Left renal cortex interstitium (tissue), 4 donors: ENCODE measurements around the gene BSG. TPM values are rescaled to one million over a fixed set of nuclear protein-coding genes. Genes with fewer than 3 reads are reported as not detected.
"Not testable (repeated sequence)": the region's sequence is repeated elsewhere in the genome, so short reads cannot be mapped to it uniquely, and the experiment has no call there.

Source experiments
- DNase-seq, 4 donors: peaks; one replicate each; pipeline ENCODE4 v3.0.0-alpha.2; 2013; ENCODE audit warnings: low read depth in 4 of 4, low spot score in 2 of 4, missing footprints in 1 of 4
- polyA plus RNA-seq, 4 donors: library from polyadenylated mRNA; unstranded; fragments of 120-200 nt; gene quantifications; one replicate each; pipeline ENCODE4 v1.2.1, GENCODE V29; 2013; ENCODE audit not compliant: insufficient read length in 4 of 4

Gene BSG
- polyA plus RNA-seq, 4 donors = 392 to 568 (median 507) TPM

DNA sequence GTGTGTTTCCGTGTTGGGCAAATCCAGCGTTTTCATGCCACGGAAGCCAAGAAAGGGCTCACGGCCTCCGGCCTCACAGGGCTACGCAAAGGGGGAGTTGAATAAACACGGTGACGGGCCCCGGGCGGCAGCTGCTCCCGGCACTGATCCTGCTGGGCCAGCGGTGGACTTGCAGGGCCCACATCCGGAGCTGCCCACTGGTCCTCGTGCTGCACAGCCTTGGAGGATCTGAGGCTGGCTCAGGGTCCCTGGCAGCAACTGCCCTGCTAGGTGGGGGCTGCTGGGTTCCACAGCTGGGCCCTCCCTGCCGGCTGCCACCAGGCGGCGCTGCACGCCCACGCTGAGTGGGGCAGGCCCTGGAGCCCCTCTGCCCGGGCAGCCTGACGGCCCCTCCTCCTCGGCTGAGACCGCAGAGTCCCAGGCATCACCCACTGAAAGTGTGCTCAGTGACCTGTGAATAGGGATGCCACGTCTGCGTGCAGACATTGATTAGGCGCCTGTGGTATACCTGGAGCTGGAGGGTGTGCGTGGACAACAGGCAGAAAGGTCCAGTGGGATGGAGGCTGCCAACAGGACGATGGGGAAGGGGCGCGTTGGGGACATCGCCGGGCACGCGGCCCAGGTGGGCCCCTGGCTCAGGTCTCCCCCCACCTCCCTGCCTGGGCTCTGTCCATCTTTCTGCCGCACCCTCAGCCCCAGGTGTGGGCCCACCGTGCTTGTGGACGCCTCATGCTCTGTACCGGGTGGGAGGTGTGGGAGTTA lies 12.0 kb downstream of the BSG start:
- no peak for DNase-seq

DNA sequence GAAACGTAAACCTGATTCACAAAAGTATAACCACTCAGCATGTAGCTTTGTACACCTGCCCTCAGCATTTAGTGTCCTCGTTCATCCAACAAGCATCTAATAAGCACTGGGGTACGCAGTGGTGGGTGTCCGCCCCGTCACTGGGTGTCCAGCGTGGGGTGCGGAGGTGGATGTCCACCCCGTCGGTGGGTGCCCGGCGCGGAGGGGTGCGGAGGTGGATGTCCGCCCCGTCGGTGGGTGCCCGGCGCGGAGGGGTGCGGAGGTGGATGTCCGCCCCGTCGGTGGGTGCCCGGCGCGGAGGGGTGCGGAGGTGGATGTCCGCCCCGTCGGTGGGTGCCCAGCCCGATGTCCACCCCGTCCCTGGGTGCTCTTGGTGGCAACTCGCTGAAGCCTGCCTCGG lies 12.8 kb downstream of the BSG start:
- DNase-seq = not testable (repeated sequence)

DNA sequence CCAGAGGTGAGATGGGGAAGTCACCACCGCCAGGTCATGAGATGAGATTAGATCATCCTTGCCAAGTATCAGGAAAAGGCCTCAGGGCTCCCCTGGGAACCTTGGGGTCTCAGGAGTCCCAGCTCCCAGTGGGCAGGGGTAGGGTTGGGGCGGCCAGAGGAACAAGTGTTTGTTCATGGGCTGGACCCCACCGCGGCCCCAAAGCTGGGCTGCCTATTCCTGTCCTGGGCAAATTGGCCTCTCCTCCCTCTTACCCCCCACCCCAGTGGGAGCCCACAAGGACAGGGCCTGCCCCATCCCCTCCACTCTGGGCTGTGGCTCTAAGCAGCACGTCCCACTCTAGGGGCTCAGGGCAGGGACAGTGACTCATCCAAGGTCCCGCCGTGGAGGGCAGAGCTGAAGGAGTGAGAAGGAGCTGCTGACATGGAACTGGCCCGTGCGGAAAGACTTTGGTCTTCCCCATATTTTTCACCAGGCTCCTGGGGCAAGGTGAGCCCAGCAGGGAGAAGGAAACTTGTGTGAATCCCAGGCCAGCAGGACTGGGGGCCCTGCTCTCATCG lies 13.2 kb downstream of the BSG start:
- DNase-seq = no peak

DNA sequence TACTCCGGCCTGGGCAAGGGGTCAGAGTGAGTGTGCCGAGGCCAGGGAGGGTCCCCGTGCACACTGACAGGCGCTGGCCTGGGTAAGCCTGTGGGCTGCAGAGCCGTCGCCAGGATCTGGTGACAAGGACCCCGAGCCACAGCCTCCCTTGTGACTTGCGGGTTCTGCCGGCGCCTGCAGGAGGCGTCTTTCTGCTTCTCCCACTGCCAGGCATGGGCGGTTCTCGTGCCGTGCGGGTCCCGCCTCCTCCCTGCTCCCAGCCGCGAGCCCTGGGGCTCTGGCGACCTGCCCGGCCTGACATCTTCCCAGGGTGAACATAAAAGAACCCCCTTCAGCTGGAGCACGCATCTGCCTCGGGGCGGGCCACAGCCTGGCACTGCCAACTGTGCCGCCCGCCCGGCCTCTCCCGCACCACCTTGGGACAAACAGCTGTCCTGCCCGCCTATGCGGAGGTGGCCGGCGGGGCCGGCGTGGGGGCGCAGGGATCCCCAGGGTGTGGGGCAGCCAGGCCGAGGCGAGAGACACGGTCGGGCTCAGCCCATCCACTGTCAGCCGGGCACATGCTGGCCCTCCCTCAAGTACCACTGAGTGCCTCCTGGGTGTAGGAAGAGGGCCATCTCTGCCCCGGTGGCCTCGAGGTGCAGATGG lies 15.8 kb downstream of the BSG start:
- no peak for DNase-seq

DNA sequence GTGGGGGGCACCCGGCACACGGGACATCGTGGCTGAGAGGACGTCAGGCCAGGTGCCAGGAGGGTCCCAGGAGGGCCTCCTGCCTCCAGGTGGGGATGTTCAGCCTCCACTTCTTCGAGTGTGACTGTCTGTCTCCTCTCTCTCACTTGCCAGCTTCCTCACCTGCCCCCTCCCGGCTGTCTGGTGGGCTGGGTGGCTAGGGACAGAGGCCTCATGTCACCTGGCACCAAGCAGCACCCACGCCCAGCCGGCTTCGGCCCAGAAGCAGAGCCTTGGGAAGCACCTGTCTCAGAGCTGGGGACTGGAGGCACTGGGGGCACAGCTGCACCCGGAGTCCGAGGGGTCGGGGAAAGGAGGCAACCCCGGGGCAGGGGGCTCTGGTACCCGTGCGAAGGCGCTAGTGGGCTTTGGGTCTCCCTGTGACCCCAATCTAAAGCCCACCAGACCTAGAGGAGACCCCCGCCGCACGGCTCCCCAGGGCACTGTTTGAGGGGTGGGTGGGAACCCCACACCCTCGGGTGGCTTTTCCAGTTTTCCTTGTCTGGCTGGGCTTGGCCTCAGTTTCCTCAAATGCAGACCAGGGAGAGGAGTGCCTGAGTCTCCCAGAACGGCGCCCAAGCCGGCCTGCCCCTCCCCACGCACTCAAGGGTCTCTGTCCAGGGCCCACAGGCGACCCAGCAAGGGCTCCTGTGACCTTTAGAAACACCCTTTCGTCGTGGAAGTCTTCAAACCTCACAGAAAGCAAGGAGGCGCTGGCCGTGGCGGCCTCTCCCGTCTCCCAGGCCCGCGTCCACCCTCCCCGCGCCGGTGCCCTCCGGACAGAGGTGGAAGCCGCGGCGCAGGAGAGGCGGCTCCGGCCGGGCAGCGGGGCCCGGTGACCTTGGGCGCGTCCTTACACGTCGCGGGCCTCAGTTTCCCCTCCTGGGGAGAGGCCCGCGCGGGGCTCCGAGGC lies 16.6 kb downstream of the BSG start:
- DNase-seq = no peak

DNA sequence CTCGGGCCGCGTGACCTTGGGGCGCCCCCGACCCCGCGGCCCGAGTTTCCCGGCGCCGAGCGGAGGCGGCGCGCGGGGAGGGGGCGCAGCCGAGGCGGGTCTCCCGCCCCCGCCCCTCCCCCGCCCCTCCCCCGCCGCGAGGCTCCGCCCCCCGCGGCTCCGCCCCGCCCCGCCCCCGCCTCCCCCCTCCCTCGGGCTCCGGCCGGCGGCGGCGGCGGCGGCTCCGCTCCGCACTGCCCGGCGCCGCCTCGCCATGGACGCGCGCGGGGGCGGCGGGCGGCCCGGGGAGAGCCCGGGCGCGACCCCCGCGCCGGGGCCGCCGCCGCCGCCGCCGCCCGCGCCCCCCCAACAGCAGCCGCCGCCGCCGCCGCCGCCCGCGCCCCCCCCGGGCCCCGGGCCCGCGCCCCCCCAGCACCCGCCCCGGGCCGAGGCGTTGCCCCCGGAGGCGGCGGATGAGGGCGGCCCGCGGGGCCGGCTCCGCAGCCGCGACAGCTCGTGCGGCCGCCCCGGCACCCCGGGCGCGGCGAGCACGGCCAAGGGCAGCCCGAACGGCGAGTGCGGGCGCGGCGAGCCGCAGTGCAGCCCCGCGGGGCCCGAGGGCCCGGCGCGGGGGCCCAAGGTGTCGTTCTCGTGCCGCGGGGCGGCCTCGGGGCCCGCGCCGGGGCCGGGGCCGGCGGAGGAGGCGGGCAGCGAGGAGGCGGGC lies 17.4 kb downstream of the BSG start, which contains the start of gene HCN2:
HCN2 (plus strand) TSS at position 189 of the 703 bp plus-strand sequence; CDS start at position 254, 65 bp downstream.
- no peak for DNase-seq

DNA sequence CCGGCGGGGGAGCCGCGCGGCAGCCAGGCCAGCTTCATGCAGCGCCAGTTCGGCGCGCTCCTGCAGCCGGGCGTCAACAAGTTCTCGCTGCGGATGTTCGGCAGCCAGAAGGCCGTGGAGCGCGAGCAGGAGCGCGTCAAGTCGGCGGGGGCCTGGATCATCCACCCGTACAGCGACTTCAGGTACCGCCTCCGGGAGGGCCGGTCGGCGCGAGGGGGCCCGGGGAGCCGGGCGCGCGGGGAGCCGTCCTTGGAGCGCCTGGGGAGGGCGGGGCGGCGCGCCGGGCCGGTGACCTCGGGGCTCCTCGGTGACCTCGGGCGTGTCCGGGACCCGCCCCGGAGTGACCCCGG lies 18.0 kb downstream of the BSG start:
- DNase-seq = no peak

DNA sequence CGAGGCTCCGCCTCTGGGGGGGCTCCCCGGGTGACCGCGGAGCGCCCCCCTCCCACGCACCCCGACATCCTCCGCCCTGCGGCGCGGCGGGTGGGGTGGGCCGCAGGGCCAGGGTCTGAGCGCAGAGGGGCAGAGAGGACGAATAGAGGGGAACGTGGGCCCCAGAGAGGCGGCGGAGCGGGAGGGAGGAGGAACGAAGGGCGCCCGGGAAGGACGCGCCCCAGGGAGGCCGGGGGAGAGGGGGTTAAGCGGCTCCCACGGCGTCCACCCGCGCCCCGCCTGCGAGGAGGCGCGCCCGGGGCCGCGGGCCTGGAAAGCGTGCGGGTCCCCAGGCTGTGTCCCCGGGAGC lies 18.3 kb downstream of the BSG start:
- no peak for DNase-seq

DNA sequence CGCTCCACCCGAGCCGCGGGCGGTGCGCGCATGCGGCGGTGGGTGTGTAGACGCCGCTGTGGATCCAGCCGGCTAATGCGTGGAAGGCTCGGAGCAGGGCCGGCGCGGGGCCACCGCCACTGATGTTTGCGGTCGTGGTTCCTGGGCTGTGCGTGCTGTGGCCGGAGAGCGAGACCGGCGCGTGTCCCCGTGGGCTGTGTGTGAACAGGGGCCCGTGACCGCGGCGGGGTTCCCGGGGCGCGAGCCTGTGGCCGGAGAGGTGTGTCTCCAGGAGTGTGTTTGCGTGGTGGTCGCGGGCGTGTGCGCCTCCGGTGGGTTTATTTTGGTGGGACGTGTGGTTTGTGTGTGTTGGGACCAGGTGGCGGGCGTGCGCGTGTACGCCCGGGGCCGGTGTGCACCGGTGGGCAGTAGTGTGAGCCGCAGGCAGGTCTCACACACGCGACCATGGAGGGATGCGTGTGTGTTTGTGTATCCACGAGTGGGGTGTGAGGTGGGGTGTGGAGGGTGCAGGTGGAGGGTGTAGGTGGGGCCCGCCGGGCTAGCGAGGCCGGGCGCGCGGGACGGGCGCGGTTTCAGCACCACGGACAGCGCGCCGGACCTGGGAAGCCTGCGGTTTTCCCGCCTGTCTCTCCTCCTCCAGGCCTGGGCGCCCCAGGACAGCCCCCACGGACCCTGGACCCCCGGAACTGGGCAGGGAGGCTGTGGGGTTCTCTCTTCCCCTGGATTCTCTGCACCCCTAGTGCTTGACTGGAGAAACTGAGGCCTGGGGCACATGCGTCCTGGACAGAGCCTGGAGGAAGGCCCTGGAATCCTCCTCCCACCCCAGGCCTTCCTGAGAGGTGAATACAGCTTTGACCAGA lies 18.9 kb downstream of the BSG start:
- DNase-seq = no peak

DNA sequence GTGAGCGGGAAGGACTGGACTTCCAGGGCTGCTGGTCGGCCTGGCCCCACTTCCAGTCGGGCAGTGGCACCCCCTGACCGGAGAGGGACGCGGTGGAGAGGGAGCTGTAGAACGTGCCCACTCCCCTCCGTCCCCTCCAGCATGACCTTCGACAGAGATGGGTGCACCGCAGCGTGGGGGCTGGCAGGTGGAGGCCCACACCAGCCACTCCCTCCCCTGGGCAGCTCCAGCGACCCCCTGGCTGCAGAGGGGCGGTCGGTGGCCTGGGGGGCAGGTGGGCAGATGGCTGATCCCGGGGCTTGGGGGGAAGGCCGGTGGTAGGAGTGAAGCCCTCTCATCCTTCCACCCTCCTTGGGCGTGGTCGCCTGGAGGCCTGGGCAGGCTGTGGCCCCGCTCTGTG lies 19.7 kb downstream of the BSG start:
- no peak for DNase-seq

DNA sequence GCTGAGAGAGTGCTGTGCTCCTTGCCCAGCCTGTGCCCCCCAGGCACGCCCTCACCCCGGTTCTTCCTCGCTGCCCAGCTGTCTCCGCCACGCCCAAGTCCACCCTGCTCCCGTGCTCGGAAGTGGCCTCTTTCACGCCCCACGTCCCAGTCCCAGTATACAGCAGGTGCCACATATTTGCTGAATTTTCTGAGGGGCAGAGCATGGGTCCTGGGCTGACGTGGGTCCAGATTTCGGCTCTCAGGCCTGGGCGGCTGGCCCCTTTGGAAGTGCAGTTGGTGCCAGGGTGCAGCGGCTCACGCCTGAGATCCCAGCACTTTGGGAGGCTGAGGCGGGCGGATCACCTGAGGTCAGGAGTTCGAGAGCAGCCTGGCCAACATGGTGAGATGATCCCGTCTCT lies 20.7 kb downstream of the BSG start:
- no peak for DNase-seq

DNA sequence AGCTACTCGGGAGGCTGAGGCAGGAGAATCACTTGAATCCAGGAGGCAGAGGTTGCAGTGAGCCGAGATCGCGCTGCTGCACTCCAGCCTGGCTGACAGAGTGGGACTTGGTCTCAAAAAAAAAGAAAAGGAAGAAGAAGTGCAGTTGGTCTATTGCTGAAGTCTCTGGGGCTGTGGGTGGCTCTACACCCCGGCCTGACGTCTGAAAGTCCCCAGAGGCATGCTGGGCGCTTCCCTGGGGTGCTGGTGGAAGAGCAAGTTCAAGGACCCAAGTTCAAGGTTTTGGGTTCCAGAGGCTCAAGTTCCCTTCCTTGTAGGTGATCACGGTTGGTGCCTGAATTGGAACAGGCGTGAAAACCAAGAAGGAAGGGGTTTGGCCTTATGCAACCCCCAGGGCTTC lies 21.1 kb downstream of the BSG start:
- DNase-seq = no peak

DNA sequence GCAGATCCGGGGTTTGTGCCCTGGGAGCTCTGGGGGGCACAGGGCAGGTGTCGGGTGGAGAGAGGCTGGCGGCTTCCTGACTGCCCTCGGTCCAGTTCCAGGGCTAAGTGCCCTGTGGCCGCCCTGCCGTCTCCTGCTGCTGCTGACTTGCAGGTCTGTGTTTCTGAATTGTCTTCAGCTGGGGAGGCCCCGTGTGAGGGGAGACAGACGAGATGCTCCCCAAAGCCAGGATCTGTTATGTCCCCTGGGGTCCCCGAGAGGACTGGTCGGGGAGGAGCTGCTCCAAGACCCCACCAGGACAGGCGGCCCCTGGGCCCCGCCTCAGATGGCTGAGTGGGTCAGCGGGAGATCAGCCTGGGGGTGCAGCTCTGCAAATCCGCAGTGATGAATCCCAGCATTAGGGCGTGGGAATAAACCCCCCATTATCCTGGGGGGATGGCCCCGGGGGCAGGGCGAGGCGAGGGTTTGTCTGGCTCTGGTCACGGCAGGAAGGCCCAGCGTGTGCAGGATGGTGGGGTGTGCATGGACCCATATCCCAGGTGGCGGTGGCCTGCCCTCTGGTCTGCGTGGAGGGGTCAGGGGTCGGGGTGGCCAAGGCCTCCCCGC lies 22.0 kb downstream of the BSG start:
- no peak for DNase-seq

DNA sequence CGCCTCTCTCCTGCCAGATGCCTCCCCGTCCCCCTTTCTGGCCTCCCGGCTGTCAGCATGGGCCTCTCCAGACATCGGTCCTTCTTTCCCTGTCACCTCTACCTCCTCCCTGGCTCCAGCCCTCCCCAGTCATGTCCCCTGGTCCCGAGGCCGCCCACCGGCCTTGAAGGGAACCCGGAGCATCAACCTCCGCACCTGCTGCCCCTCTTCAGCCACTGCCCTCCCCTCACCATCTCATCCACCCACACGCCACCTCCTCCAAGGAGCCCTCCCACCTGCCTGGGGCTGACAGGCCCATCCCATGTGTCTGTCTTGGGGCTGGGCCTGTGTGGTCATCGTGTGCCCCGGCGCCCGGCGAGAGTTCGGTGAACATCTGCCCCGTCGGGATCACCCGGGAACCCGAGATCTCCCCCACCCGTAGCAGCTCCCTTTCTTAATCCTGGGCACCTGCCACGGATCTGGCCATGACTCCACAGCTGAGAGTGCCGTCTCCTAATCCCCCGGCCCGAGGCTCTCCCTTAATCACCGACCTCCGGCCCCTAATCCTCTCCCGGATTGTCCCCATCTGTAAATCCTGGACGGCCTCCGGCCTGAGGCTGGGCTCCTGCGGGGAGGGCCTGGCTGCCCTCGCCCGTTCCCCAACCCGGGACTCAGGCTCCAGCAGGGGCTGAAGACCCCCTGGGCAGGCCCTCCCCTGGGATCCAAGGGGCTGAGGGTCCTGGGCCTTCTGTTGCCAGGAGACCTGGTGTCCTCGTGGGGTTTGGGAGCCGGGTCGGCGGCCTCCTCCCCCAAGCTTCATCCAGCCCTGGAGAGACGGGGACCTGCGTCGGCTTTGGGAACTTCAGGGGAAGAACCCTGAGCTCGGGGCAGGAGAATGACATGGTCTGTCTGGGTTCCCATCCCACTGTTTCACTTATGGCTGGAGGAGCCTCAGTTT lies 23.2 kb downstream of the BSG start:
- DNase-seq = no peak

DNA sequence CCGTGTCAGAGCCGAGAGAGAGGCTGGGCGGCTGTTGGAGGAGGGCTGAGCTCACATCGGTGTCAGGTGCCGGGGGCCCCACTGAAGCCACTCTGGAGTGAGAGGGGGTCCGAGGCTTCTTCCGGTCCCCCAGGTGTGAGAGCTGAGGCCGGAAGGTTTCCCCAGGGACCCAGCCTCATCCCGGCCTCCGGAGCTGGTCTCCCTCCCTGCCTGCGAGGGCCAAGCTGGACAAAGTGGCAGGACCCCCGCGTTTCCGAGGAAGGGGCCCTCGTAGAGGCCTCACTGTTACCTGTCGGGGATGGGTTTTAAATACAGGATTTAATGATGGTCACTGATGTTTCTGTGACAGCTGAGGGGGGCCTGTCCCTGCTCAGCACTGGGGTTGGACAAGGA lies 23.9 kb downstream of the BSG start:
- no peak for DNase-seq

DNA sequence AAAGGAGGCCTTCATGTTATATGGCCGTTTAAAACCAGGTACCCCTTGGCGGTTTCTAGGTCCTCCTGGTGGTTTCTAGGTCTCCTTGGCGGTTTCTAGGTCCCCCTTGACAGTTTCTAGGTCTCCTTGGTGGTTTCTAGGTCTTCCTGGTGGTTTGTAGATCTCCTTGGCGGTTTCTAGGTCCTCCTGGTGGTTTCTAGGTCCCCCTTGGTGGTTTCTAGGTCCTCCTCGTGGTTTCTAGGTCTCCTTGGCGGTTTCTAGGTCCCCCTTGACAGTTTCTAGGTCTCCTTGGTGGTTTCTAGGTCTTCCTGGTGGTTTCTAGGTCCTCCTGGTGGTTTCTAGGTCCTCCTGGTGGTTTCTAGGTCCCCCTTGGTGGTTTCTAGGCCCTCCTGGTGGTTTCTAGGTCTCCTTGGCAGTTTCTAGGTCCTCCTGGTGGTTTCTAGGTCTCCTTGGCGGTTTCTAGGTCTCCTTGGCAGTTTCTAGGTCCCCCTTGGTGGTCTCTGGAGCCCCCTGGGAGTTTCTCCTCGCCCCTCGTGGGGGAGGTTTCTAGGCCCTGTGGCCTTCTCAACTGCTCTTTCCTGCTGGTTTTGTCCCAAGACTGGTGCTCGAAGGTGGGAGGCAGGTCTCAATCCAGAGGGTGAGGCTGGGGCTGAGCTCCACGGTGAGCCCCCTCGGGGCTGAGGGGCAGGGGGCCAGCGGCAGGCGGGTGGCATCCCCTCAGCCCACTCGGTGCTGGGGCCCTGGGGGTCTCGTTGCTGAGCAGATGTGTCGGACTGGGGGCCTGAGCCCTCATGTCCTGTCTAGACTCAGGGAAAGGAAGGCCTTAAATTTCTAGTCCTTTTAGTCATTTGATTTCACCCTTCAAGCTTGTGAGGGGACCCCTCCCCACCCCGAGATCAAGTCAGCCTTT lies 25.3 kb downstream of the BSG start:
- DNase-seq = no peak

DNA sequence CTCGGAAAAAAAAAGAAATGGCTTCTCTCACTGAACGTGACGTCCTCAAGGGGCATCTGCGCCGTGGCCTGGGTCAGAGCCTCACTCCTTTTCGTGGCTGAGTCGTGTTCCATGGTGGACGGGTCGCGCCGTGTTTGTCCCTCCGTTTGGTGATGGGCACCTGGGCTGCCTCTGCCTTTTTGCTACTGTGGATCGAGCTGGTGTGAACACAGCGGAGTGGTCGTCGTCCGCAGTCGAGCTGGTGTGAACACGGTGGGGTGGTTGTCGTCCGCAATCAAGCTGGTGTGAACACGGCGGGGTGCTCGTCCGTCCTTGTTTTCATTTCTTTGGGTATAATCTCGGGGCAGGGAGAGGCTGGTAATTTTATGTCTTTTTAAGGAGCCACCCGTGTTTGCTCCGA lies 28.9 kb downstream of the BSG start:
- DNase-seq = no peak
